Measurements from ENCODE around the gene GGA3. TPM values are rescaled to one million over a fixed set of nuclear protein-coding genes. Genes with fewer than 3 reads are reported as not detected.
"Not testable (repeated sequence)": the region's sequence is repeated elsewhere in the genome, so short reads cannot be mapped to it uniquely, and the experiment has no call there.

Gene GGA3
- polyA plus RNA-seq, 4 donors = 17.6 to 39.1 (median 22.4) TPM

GRCh38 chr17:75262112-75262606 lies 753 bp upstream of the GGA3 start:
- Histone ChIP-seq H3K9me3 (ENCODE audit: control insufficient read depth in 2 of 2, insufficient read depth in 1 of 2, low read depth in 1 of 2, low read length in 1 of 2) (no peaks in the 10 kb centered on the region), H3K36me3 (ENCODE audit: control insufficient read depth in 3 of 3, insufficient read depth in 2 of 3, low read depth in 1 of 3, low read length in 3 of 3) (peaks cover 0 to 39% (median 4%) of the 10 kb centered on the region in 3 donors), H3K27me3 (ENCODE audit: control insufficient read depth in 3 of 3, insufficient read depth in 3 of 3, low read length in 3 of 3) (no peaks in the 10 kb centered on the region), H3K4me1 (ENCODE audit: control insufficient read depth in 3 of 3, insufficient read depth in 2 of 3, low read depth in 1 of 3, low read length in 2 of 3) (peaks cover 4 to 21% (median 9%) of the 10 kb centered on the region in 3 donors), H3K27ac (ENCODE audit: low read depth in 1 of 3, low read length in 2 of 3) (peak overlapping the region; percentile 81 to 99 (median 93)), H3K4me3 (ENCODE audit: low read depth in 1 of 3, low read length in 3 of 3) (peak overlapping the region; percentile 84 to 94 (median 93))
- no peak for FAIRE-seq
- WGBS, 3 donors = 0 to 1% (median 1%) methylated on average over 23 of the region's 23 CpGs
- DNase-seq = no peak

GRCh38 chr17:75260641-75261335 lies 618 bp downstream of the GGA3 start:
- peak overlapping the region; percentile 81 to 99 (median 93) for H3K27ac ChIP-seq (ENCODE audit: low read depth in 1 of 3, low read length in 2 of 3)
- DNase-seq = peak in 1 of 2 donors; percentile 32
- WGBS, 3 donors = 0 to 1% (median 1%) methylated on average over 30 to 31 of the region's 31 CpGs
- H3K9me3 ChIP-seq (ENCODE audit: control insufficient read depth in 2 of 2, insufficient read depth in 1 of 2, low read depth in 1 of 2, low read length in 1 of 2) = no peaks in the 10 kb centered on the region
- H3K4me1 ChIP-seq (ENCODE audit: control insufficient read depth in 3 of 3, insufficient read depth in 2 of 3, low read depth in 1 of 3, low read length in 2 of 3) = peaks cover 4 to 18% (median 9%) of the 10 kb centered on the region in 3 donors
- H3K27me3 ChIP-seq (ENCODE audit: control insufficient read depth in 3 of 3, insufficient read depth in 3 of 3, low read length in 3 of 3) = no peaks in the 10 kb centered on the region
- peak overlapping the region; percentile 84 to 94 (median 93) for H3K4me3 ChIP-seq (ENCODE audit: low read depth in 1 of 3, low read length in 3 of 3)
- FAIRE-seq = no peak
- H3K36me3 ChIP-seq (ENCODE audit: control insufficient read depth in 3 of 3, insufficient read depth in 2 of 3, low read depth in 1 of 3, low read length in 3 of 3) = peaks cover 0 to 26% (median 4%) of the 10 kb centered on the region in 3 donors

- H3K9me3 ChIP-seq (ENCODE audit: control insufficient read depth in 2 of 2, insufficient read depth in 1 of 2, low read depth in 1 of 2, low read length in 1 of 2); H3K4me3 ChIP-seq (ENCODE audit: low read depth in 1 of 3, low read length in 3 of 3): not testable (repeated sequence)
- 23 to 51% (median 37%) methylated on average over 2 of the region's 2 CpGs for WGBS, 3 donors
Observed at GRCh38 chr17:75257228-75257627, 4.2 kb downstream of the GGA3 start.

DNA sequence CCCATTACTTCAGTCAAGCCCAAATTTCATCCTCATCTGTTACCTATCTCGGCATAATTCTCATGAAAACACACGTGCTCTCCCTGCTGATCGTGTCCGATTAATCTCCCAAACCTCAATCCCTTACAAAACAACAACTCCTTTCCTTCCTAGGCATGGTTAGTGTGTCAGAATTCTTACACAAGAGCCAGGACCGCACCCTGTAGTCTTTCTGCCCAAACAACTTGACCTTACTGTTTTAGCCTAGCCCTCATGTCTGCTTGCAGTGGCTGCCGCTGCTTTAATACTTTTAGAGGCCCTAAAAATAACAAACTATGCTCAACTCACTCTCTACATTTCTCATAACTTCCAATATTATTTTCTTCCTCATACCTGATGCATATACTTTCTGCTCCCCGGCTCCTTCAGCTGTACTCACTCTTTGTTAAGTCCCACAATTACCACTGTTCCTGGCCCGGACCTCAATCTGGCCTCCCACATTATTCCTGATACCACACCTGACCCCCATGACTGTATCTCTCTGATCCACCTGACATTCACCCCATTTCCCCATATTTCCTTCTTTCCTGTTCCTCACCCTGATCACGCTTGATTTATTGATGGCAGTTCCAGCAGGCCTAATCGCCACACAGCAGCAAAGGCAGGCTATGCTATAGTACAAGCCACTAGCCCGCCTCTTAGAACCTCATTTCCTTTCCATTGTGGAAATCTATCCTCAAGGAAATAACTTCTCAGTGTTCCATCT lies 5.3 kb downstream of the GGA3 start:
- H3K9me3 ChIP-seq (ENCODE audit: control insufficient read depth in 2 of 2, insufficient read depth in 1 of 2, low read depth in 1 of 2, low read length in 1 of 2); H3K4me1 ChIP-seq (ENCODE audit: control insufficient read depth in 3 of 3, insufficient read depth in 2 of 3, low read depth in 1 of 3, low read length in 2 of 3); H3K4me3 ChIP-seq (ENCODE audit: low read depth in 1 of 3, low read length in 3 of 3); H3K36me3 ChIP-seq (ENCODE audit: control insufficient read depth in 3 of 3, insufficient read depth in 2 of 3, low read depth in 1 of 3, low read length in 3 of 3); DNase-seq; FAIRE-seq; H3K27ac ChIP-seq (ENCODE audit: low read depth in 1 of 3, low read length in 2 of 3); H3K27me3 ChIP-seq (ENCODE audit: control insufficient read depth in 3 of 3, insufficient read depth in 3 of 3, low read length in 3 of 3): not testable (repeated sequence)
- WGBS, 3 donors = 70 to 81% (median 75%) methylated on average over 9 to 11 of the region's 11 CpGs

More at GRCh38 chr17:75257228-75257627, 4.2 kb downstream of the GGA3 start:
- not testable (repeated sequence) for H3K36me3 ChIP-seq (ENCODE audit: control insufficient read depth in 3 of 3, insufficient read depth in 2 of 3, low read depth in 1 of 3, low read length in 3 of 3); FAIRE-seq; H3K27ac ChIP-seq (ENCODE audit: low read depth in 1 of 3, low read length in 2 of 3); H3K27me3 ChIP-seq (ENCODE audit: control insufficient read depth in 3 of 3, insufficient read depth in 3 of 3, low read length in 3 of 3); H3K4me1 ChIP-seq (ENCODE audit: control insufficient read depth in 3 of 3, insufficient read depth in 2 of 3, low read depth in 1 of 3, low read length in 2 of 3); DNase-seq

DNA sequence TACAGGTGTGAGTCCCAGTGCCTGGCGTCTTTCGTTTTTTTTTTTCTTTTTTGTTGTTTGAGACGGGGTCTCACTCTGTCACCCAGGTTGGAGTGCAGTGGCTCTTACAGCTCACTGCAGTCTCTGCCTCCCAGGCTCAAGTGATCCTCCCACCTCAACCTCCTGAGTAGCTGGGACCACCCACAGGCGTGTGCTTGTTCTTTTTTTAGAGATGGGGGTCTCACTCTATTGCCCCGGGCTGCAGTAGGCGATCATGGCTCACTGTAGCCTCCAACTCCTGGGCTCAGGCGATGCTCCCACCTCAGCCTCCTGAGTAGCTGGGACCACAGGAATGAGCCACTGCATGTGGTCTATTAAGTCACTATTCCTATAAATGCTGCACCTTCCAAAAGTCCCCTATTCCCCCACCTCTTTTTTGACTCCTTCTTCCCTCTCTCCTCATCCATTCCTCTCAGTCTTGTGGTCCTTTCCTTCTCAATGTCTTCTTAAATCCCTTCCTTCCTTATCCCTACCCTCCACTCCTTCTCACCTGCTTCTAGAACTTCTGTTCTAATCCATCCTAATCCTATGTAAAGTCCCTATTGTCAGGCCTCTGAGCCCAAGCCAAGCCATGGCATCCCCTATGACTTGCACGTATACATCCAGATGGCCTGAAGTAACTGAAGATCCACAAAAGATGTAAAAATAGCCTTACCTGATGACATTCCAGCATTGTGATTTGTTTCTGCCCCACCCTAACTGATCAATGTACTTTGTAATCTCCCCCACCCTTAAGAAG lies 9.2 kb downstream of the GGA3 start:
- H3K27me3 ChIP-seq (ENCODE audit: control insufficient read depth in 3 of 3, insufficient read depth in 3 of 3, low read length in 3 of 3) = no peaks in the 10 kb centered on the region
- H3K4me1 ChIP-seq (ENCODE audit: control insufficient read depth in 3 of 3, insufficient read depth in 2 of 3, low read depth in 1 of 3, low read length in 2 of 3) = peaks cover 0 to 2% (median 0%) of the 10 kb centered on the region in 3 donors
- FAIRE-seq = no peak
- no peak for DNase-seq
- no peaks in the 10 kb centered on the region for H3K9me3 ChIP-seq (ENCODE audit: control insufficient read depth in 2 of 2, insufficient read depth in 1 of 2, low read depth in 1 of 2, low read length in 1 of 2)
- WGBS, 3 donors = 85 to 89% (median 87%) methylated on average over 8 of the region's 8 CpGs
- no peak overlapping the region for H3K4me3 ChIP-seq (ENCODE audit: low read depth in 1 of 3, low read length in 3 of 3)
- no peak overlapping the region for H3K27ac ChIP-seq (ENCODE audit: low read depth in 1 of 3, low read length in 2 of 3)
- H3K36me3 ChIP-seq (ENCODE audit: control insufficient read depth in 3 of 3, insufficient read depth in 2 of 3, low read depth in 1 of 3, low read length in 3 of 3) = peaks cover 0 to 18% (median 0%) of the 10 kb centered on the region in 3 donors

- H3K27ac ChIP-seq (ENCODE audit: low read depth in 1 of 3, low read length in 2 of 3) = peak overlapping the region in 1 of 3 donors; percentile 28
- no peak overlapping the region for H3K4me3 ChIP-seq (ENCODE audit: low read depth in 1 of 3, low read length in 3 of 3)
- H3K9me3 ChIP-seq (ENCODE audit: control insufficient read depth in 2 of 2, insufficient read depth in 1 of 2, low read depth in 1 of 2, low read length in 1 of 2) = no peaks in the 10 kb centered on the region
- DNase-seq (no peak), FAIRE-seq (no peak)
- no peaks in the 10 kb centered on the region for H3K27me3 ChIP-seq (ENCODE audit: control insufficient read depth in 3 of 3, insufficient read depth in 3 of 3, low read length in 3 of 3)
- peaks cover 0 to 2% (median 0%) of the 10 kb centered on the region in 3 donors for H3K4me1 ChIP-seq (ENCODE audit: control insufficient read depth in 3 of 3, insufficient read depth in 2 of 3, low read depth in 1 of 3, low read length in 2 of 3)
- peaks cover 0 to 36% (median 12%) of the 10 kb centered on the region in 3 donors for H3K36me3 ChIP-seq (ENCODE audit: control insufficient read depth in 3 of 3, insufficient read depth in 2 of 3, low read depth in 1 of 3, low read length in 3 of 3)
- WGBS, 3 donors = 47 to 67% (median 54%) methylated on average over 11 of the region's 11 CpGs
Observed at GRCh38 chr17:75250009-75250471, 11.4 kb downstream of the GGA3 start.

GRCh38 chr17:75249564-75249963 lies 11.8 kb downstream of the GGA3 start:
- Histone ChIP-seq H3K4me1 (ENCODE audit: control insufficient read depth in 3 of 3, insufficient read depth in 2 of 3, low read depth in 1 of 3, low read length in 2 of 3) (peaks cover 0 to 2% (median 0%) of the 10 kb centered on the region in 3 donors), H3K9me3 (ENCODE audit: control insufficient read depth in 2 of 2, insufficient read depth in 1 of 2, low read depth in 1 of 2, low read length in 1 of 2) (no peaks in the 10 kb centered on the region), H3K4me3 (ENCODE audit: low read depth in 1 of 3, low read length in 3 of 3) (no peak overlapping the region), H3K36me3 (ENCODE audit: control insufficient read depth in 3 of 3, insufficient read depth in 2 of 3, low read depth in 1 of 3, low read length in 3 of 3) (peaks cover 0 to 40% (median 12%) of the 10 kb centered on the region in 3 donors), H3K27ac (ENCODE audit: low read depth in 1 of 3, low read length in 2 of 3) (peak overlapping the region in 1 of 3 donors; percentile 28), H3K27me3 (ENCODE audit: control insufficient read depth in 3 of 3, insufficient read depth in 3 of 3, low read length in 3 of 3) (no peaks in the 10 kb centered on the region)
- 64 to 79% (median 71%) methylated on average over 4 of the region's 4 CpGs for WGBS, 3 donors
- no peak for FAIRE-seq
- DNase-seq = no peak

DNA sequence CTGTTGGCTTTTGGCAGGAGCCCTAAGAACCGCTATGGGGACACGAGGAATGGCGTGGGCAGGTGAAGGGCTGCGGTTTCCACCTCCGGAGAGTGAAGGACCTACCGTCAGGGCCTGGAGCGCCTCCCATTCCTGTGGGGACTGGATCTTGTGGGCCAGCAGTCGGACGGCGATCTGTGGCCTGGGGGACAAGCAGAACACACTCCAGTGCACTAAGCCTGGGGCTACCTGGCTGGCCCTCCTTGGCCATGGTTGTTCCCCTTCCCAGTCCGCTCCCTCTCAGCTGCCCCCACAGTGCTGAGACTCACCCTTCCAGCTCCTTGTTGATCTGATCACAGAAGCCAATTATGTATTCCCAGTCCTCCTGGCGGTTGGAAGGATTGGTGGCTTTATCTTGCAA lies 15.0 kb downstream of the GGA3 start:
- Histone ChIP-seq H3K27me3 (ENCODE audit: control insufficient read depth in 3 of 3, insufficient read depth in 3 of 3, low read length in 3 of 3) (no peaks in the 10 kb centered on the region), H3K4me1 (ENCODE audit: control insufficient read depth in 3 of 3, insufficient read depth in 2 of 3, low read depth in 1 of 3, low read length in 2 of 3) (peaks cover 0 to 2% (median under 1%) of the 10 kb centered on the region in 3 donors), H3K36me3 (ENCODE audit: control insufficient read depth in 3 of 3, insufficient read depth in 2 of 3, low read depth in 1 of 3, low read length in 3 of 3) (peaks cover 0 to 70% (median 29%) of the 10 kb centered on the region in 3 donors), H3K4me3 (ENCODE audit: low read depth in 1 of 3, low read length in 3 of 3) (no peak overlapping the region), H3K27ac (ENCODE audit: low read depth in 1 of 3, low read length in 2 of 3) (no peak overlapping the region), H3K9me3 (ENCODE audit: control insufficient read depth in 2 of 2, insufficient read depth in 1 of 2, low read depth in 1 of 2, low read length in 1 of 2) (no peaks in the 10 kb centered on the region)
- WGBS, 3 donors = 96 to 97% (median 96%) methylated on average over 12 of the region's 12 CpGs
- no peak for DNase-seq
- FAIRE-seq = no peak
